ENCODE results near the gene TXN.
"Not testable (repeated sequence)": the region's sequence is repeated elsewhere in the genome, so short reads cannot be mapped to it uniquely, and the experiment has no call there.

TXN gene

GRCh38 chr9:110270211-110270995, 14.1 kb upstream of the TXN start:
- peaks cover 29% of the 10 kb centered on the region for H3K27me3 Mint-ChIP-seq (ENCODE audit: low read depth)
- H3K9me3 Mint-ChIP-seq = no peaks in the 10 kb centered on the region
- H3K4me1 Mint-ChIP-seq (ENCODE audit: low read depth) = no peaks in the 10 kb centered on the region
- no peak overlapping the region for H3K27ac Mint-ChIP-seq
- no peak overlapping the region for H3K4me3 Mint-ChIP-seq
- no peaks in the 10 kb centered on the region for H3K36me3 Mint-ChIP-seq (ENCODE audit: low read depth)

- Mint-ChIP-seq H3K4me1 (ENCODE audit: low read depth) (no peaks in the 10 kb centered on the region), H3K27me3 (ENCODE audit: low read depth) (peaks cover 28% of the 10 kb centered on the region), H3K9me3 (no peaks in the 10 kb centered on the region), H3K36me3 (ENCODE audit: low read depth) (no peaks in the 10 kb centered on the region), H3K27ac (no peak overlapping the region), H3K4me3 (no peak overlapping the region)
Measured at GRCh38 chr9:110266795-110267194, 10.5 kb upstream of the TXN start.

GRCh38 chr9:110261632-110262031, 5.3 kb upstream of the TXN start:
- Mint-ChIP-seq H3K27me3 (ENCODE audit: low read depth) (peaks cover 29% of the 10 kb centered on the region), H3K9me3 (no peaks in the 10 kb centered on the region), H3K27ac (no peak overlapping the region), H3K36me3 (ENCODE audit: low read depth) (peaks cover 4% of the 10 kb centered on the region), H3K4me1 (ENCODE audit: low read depth) (peaks cover 15% of the 10 kb centered on the region), H3K4me3 (no peak overlapping the region)

GRCh38 chr9:110260911-110261310, 4.6 kb upstream of the TXN start:
- H3K9me3 Mint-ChIP-seq = no peaks in the 10 kb centered on the region
- peaks cover 29% of the 10 kb centered on the region for H3K27me3 Mint-ChIP-seq (ENCODE audit: low read depth)
- no peak overlapping the region for H3K27ac Mint-ChIP-seq
- H3K4me1 Mint-ChIP-seq (ENCODE audit: low read depth) = peaks cover 15% of the 10 kb centered on the region
- H3K4me3 Mint-ChIP-seq = no peak overlapping the region
- H3K36me3 Mint-ChIP-seq (ENCODE audit: low read depth) = peaks cover 5% of the 10 kb centered on the region

- Mint-ChIP-seq H3K27me3 (ENCODE audit: low read depth) (peaks cover 23% of the 10 kb centered on the region), H3K27ac (no peak overlapping the region), H3K4me3 (no peak overlapping the region), H3K36me3 (ENCODE audit: low read depth) (peaks cover 5% of the 10 kb centered on the region), H3K9me3 (no peaks in the 10 kb centered on the region), H3K4me1 (ENCODE audit: low read depth) (peaks cover 20% of the 10 kb centered on the region)
Measured at GRCh38 chr9:110259566-110259965, 3.3 kb upstream of the TXN start.

GRCh38 chr9:110258690-110259091, 2.4 kb upstream of the TXN start:
- peaks cover 27% of the 10 kb centered on the region for H3K4me1 Mint-ChIP-seq (ENCODE audit: low read depth)
- peaks cover 5% of the 10 kb centered on the region for H3K36me3 Mint-ChIP-seq (ENCODE audit: low read depth)
- H3K27me3 Mint-ChIP-seq (ENCODE audit: low read depth) = peaks cover 23% of the 10 kb centered on the region
- H3K27ac Mint-ChIP-seq = no peak overlapping the region
- no peaks in the 10 kb centered on the region for H3K9me3 Mint-ChIP-seq
- no peak overlapping the region for H3K4me3 Mint-ChIP-seq

GRCh38 chr9:110257956-110258355, 1.6 kb upstream of the TXN start:
- peaks cover 34% of the 10 kb centered on the region for H3K4me1 Mint-ChIP-seq (ENCODE audit: low read depth)
- no peaks in the 10 kb centered on the region for H3K9me3 Mint-ChIP-seq
- H3K4me3 Mint-ChIP-seq = peak overlapping the region; percentile 96
- peak overlapping the region; percentile 99 for H3K27ac Mint-ChIP-seq
- peaks cover 23% of the 10 kb centered on the region for H3K27me3 Mint-ChIP-seq (ENCODE audit: low read depth)
- peaks cover 9% of the 10 kb centered on the region for H3K36me3 Mint-ChIP-seq (ENCODE audit: low read depth)

GRCh38 chr9:110257097-110257841, 962 bp upstream of the TXN start:
- peaks cover 18% of the 10 kb centered on the region for H3K27me3 Mint-ChIP-seq (ENCODE audit: low read depth)
- H3K36me3 Mint-ChIP-seq (ENCODE audit: low read depth) = peaks cover 11% of the 10 kb centered on the region
- peak overlapping the region; percentile 99 for H3K27ac Mint-ChIP-seq

GRCh38 chr9:110255463-110256379, 586 bp downstream of the TXN start:
- peak overlapping the region; percentile 98 for H3K27ac Mint-ChIP-seq
- H3K36me3 Mint-ChIP-seq (ENCODE audit: low read depth) = peaks cover 13% of the 10 kb centered on the region
- H3K9me3 Mint-ChIP-seq = no peaks in the 10 kb centered on the region
- peak overlapping the region; percentile 96 for H3K4me3 Mint-ChIP-seq
- peaks cover 2% of the 10 kb centered on the region for H3K27me3 Mint-ChIP-seq (ENCODE audit: low read depth)
- peaks cover 48% of the 10 kb centered on the region for H3K4me1 Mint-ChIP-seq (ENCODE audit: low read depth)

More at GRCh38 chr9:110257097-110257841, 962 bp upstream of the TXN start:
- Mint-ChIP-seq H3K9me3 (no peaks in the 10 kb centered on the region), H3K4me3 (peak overlapping the region; percentile 96), H3K4me1 (ENCODE audit: low read depth) (peaks cover 40% of the 10 kb centered on the region)

GRCh38 chr9:110255034-110255462, 1.3 kb downstream of the TXN start:
- Mint-ChIP-seq H3K36me3 (ENCODE audit: low read depth) (peaks cover 17% of the 10 kb centered on the region), H3K4me1 (ENCODE audit: low read depth) (peaks cover 50% of the 10 kb centered on the region), H3K4me3 (peak overlapping the region; percentile 96), H3K27me3 (ENCODE audit: low read depth) (no peaks in the 10 kb centered on the region), H3K9me3 (no peaks in the 10 kb centered on the region), H3K27ac (peak overlapping the region; percentile 98)

- Mint-ChIP-seq H3K9me3 (no peaks in the 10 kb centered on the region), H3K27me3 (ENCODE audit: low read depth) (no peaks in the 10 kb centered on the region), H3K36me3 (ENCODE audit: low read depth) (peaks cover 17% of the 10 kb centered on the region), H3K4me1 (ENCODE audit: low read depth) (peaks cover 52% of the 10 kb centered on the region), H3K4me3 (peak overlapping the region; percentile 96), H3K27ac (peak overlapping the region; percentile 98)
Measured at GRCh38 chr9:110254500-110254899, 1.8 kb downstream of the TXN start.

GRCh38 chr9:110252509-110253139, 3.7 kb downstream of the TXN start:
- peak overlapping the region; percentile 28 for H3K4me3 Mint-ChIP-seq

GRCh38 chr9:110251770-110252169, 4.5 kb downstream of the TXN start:
- not testable (repeated sequence) for H3K27me3 Mint-ChIP-seq (ENCODE audit: low read depth); H3K27ac Mint-ChIP-seq; H3K9me3 Mint-ChIP-seq; H3K4me3 Mint-ChIP-seq
- Mint-ChIP-seq H3K36me3 (ENCODE audit: low read depth) (peaks cover 18% of the 10 kb centered on the region), H3K4me1 (ENCODE audit: low read depth) (peaks cover 37% of the 10 kb centered on the region)

More at GRCh38 chr9:110252509-110253139, 3.7 kb downstream of the TXN start:
- Mint-ChIP-seq H3K36me3 (ENCODE audit: low read depth) (peaks cover 19% of the 10 kb centered on the region), H3K4me1 (ENCODE audit: low read depth) (peaks cover 45% of the 10 kb centered on the region), H3K9me3 (no peaks in the 10 kb centered on the region), H3K27me3 (ENCODE audit: low read depth) (no peaks in the 10 kb centered on the region), H3K27ac (no peak overlapping the region)

GRCh38 chr9:110251212-110251611, 5.1 kb downstream of the TXN start:
- H3K27me3 Mint-ChIP-seq (ENCODE audit: low read depth) = no peaks in the 10 kb centered on the region
- peaks cover 22% of the 10 kb centered on the region for H3K36me3 Mint-ChIP-seq (ENCODE audit: low read depth)
- peaks cover 39% of the 10 kb centered on the region for H3K4me1 Mint-ChIP-seq (ENCODE audit: low read depth)
- no peak overlapping the region for H3K4me3 Mint-ChIP-seq
- no peak overlapping the region for H3K27ac Mint-ChIP-seq
- no peaks in the 10 kb centered on the region for H3K9me3 Mint-ChIP-seq
